Fibroblast of lung (primary cell): ENCODE results near the gene POLD1. TPM values are rescaled to one million over a fixed set of nuclear protein-coding genes. Genes with fewer than 3 reads are reported as not detected.
A peak's percentile ranks its signal among the peaks of the same experiment; 100 is the strongest.

ENCODE experiments used
- DNase-seq, 2 donors: peaks; one replicate each; pipeline versions ENCODE4 v3.0.0 to v3.0.0-alpha.2; 2010; ENCODE audit warnings: low read depth in 2 of 2
- H2AFZ ChIP-seq: 2 replicates; pipeline ENCODE4 v1.5.1; 2012; ENCODE audit warnings: low read length, control low read depth, inconsistent platforms
- H3K27ac ChIP-seq: 2 replicates; pipeline ENCODE4 v1.5.1; 2011; ENCODE audit warnings: low read length, control low read depth; ENCODE audit not compliant: insufficient read depth
- H3K27me3 ChIP-seq: 2 replicates; pipeline ENCODE4 v1.5.1; 2011; ENCODE audit warnings: mild to moderate bottlenecking, low read length; ENCODE audit not compliant: control insufficient read depth, insufficient read depth
- H3K36me3 ChIP-seq: 2 replicates; pipeline ENCODE4 v1.5.1; 2011; ENCODE audit warnings: low read length; ENCODE audit not compliant: control insufficient read depth, insufficient read depth
- H3K4me1 ChIP-seq: 2 replicates; pipeline ENCODE4 v1.5.1; 2011; ENCODE audit warnings: low read length; ENCODE audit not compliant: control insufficient read depth, insufficient read depth; ENCODE audit errors: extremely low read depth
- H3K4me2 ChIP-seq: 2 replicates; pipeline ENCODE4 v1.5.1; 2011; ENCODE audit warnings: low read length, control low read depth; ENCODE audit not compliant: insufficient read depth; ENCODE audit errors: extremely low read depth
- H3K4me3 ChIP-seq, 4 experiments: fragments of 200-600 bp in 1 of 4; sonication (generic) in 1 of 4; replicated peaks in 1 of 4; 2 replicates each; pipeline ENCODE4 v1.5.1; 2011 to 2016; ENCODE audit warnings: low read length in 4 of 4, low read depth in 3 of 4, mild to moderate bottlenecking in 3 of 4, control low read depth in 2 of 4, inconsistent platforms in 1 of 4, mixed read lengths in 1 of 4; ENCODE audit not compliant: insufficient read depth in 1 of 4; ENCODE audit errors: control extremely low read depth in 1 of 4
- H3K79me2 ChIP-seq: 2 replicates; pipeline ENCODE4 v1.5.1; 2012; ENCODE audit warnings: mild to moderate bottlenecking, low read length, inconsistent platforms; ENCODE audit not compliant: control insufficient read depth, insufficient read depth
- H3K9ac ChIP-seq: 2 replicates; pipeline ENCODE4 v1.5.1; 2011; ENCODE audit warnings: mild to moderate bottlenecking, low read length, control low read depth; ENCODE audit not compliant: insufficient read depth
- H3K9me3 ChIP-seq: 2 replicates; pipeline ENCODE4 v1.5.1; 2012; ENCODE audit warnings: low read depth, low read length; ENCODE audit not compliant: control insufficient read depth, insufficient read depth
- H4K20me1 ChIP-seq: 2 replicates; pipeline ENCODE4 v1.5.1; 2011; ENCODE audit warnings: low read length; ENCODE audit not compliant: control insufficient read depth, insufficient read depth; ENCODE audit errors: extremely low read depth
- CTCF ChIP-seq, 2 donors: IDR thresholded peaks in 1 of 2; conservative IDR thresholded peaks in 1 of 2; 1 replicate in 1 of 2; 2 replicates in 1 of 2; pipeline ENCODE4 v1.5.1; 2011 to 2012; ENCODE audit warnings: low read length in 2 of 2, control low read depth in 1 of 2, inconsistent platforms in 1 of 2, low read depth in 1 of 2, mild to moderate bottlenecking in 1 of 2
- EZH2 ChIP-seq: IDR thresholded peaks from 2 replicates; pipeline ENCODE4 v1.5.1; 2012; ENCODE audit warnings: low read length, control low read depth, mild to moderate bottlenecking; ENCODE audit errors: missing control alignments
- polyA plus RNA-seq, 2 donors: library from polyadenylated mRNA; depleted of rRNA in 1 of 2; stranded (reverse) in 1 of 2; unstranded in 1 of 2; fragments of >200 nt; gene quantifications; 2 replicates each; pipeline ENCODE4 v1.2.1, GENCODE V29; 2011 to 2012; ENCODE audit warnings: missing spikeins in 1 of 2
- total RNA-seq: library from RNA; depleted of rRNA; stranded (reverse); fragments of >200 nt; gene quantifications from 2 replicates; pipeline ENCODE4 v1.2.1, GENCODE V29; 2014

Gene POLD1
- total and polyA plus RNA-seq, 2 donors (not counting 1 experiment from before 2014, with no cell fraction given), result 4.0 to 23.6 TPM

GRCh38 chr19:50384685-50385535 is 763 bp downstream of the POLD1 start:
- Histone ChIP-seq H4K20me1 (no peaks in the 10 kb centered on the region), H3K79me2 (peaks cover 24% of the 10 kb centered on the region), H3K27me3 (no peaks in the 10 kb centered on the region), H2AFZ (peak overlapping the region; percentile 0), H3K9me3 (no peaks in the 10 kb centered on the region), H3K4me1 (peaks cover 2% of the 10 kb centered on the region), H3K4me3 (peak overlapping the region; percentile 36 to 80 (median 60)), H3K27ac (peak overlapping the region; percentile 82), H3K4me2 (peak overlapping the region; percentile 99), H3K36me3 (peaks cover 19% of the 10 kb centered on the region), H3K9ac (peak overlapping the region; percentile 80)
- peak in 1 of 2 donors; percentile 48 for DNase-seq
- TF ChIP-seq EZH2 (no peak), CTCF (conservative IDR thresholded peaks at IDR 0.05 in 1 of 2, IDR thresholded peaks at IDR 0.05 in 1 of 2; ENCODE audit: low read depth in 1 of 2, low read length in 2 of 2) (no peak)

DNA sequence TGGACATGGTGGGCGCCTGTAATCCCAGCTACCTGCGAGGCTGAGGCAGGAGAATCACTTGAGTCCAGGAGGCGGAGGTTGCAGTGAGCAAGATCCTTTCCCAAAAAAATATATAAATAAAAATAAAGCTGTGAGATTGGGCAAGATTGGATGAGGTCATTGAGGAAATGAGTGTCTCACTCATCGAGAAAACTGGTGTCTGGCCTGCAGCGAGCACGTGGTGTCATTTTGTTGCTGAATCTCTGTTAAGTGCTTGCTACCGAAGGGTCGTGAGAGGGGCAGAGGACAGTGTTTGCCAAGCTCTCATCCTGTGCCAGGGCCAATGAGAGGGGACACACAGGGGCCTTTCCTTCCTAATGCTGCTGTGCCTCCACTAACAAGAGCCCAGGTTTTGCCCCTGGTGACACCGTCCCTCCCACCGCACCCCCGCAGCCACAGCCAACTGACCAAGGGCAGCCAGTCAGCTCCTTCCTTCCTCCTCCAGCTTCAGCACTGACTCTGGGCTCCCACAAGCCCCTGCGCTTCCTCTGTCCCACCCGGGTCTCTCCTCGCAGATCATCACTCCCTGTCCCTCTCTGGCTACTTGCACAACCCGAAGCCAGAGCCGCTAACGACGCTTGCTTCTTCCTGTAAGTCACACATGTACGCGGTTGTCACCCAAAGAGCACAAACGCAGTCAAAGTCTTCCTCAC is 3.2 kb downstream of the POLD1 start:
- peak; percentile 13 to 44 for DNase-seq
- no peak overlapping the region for H3K27ac ChIP-seq

More for the DNA sequence above, 3.2 kb downstream of the POLD1 start:
- Histone ChIP-seq H3K79me2 (peaks cover 24% of the 10 kb centered on the region), H3K4me1 (peaks cover 2% of the 10 kb centered on the region), H3K9me3 (no peaks in the 10 kb centered on the region), H3K27me3 (no peaks in the 10 kb centered on the region), H3K36me3 (peaks cover 5% of the 10 kb centered on the region), H4K20me1 (no peaks in the 10 kb centered on the region), H3K9ac (no peak overlapping the region), H3K4me2 (no peak overlapping the region), H3K4me3 (no peak overlapping the region), H2AFZ (no peak overlapping the region)
- TF ChIP-seq EZH2 (no peak), CTCF (conservative IDR thresholded peaks at IDR 0.05 in 1 of 2, IDR thresholded peaks at IDR 0.05 in 1 of 2; ENCODE audit: low read depth in 1 of 2, low read length in 2 of 2) (no peak)
